Skeletal muscle satellite cell (primary cell): ENCODE data around the gene TBC1D19.
A peak's percentile ranks its signal among the peaks of the same experiment; 100 is the strongest.

ENCODE experiments used
- H3K27me3 ChIP-seq: 2 replicates; pipeline ENCODE4 v1.7.0; 2013; ENCODE audit warnings: low read length; ENCODE audit not compliant: control insufficient read depth, insufficient read depth
- H3K36me3 ChIP-seq: 2 replicates; pipeline ENCODE4 v1.7.0; 2013; ENCODE audit warnings: mild to moderate bottlenecking, control low read depth, low read length; ENCODE audit not compliant: insufficient read depth
- H3K4me1 ChIP-seq: 2 replicates; pipeline ENCODE4 v1.7.0; 2013; ENCODE audit warnings: low read length; ENCODE audit not compliant: control insufficient read depth, insufficient read depth
- H3K4me2 ChIP-seq: 2 replicates; pipeline ENCODE4 v1.7.0; 2013; ENCODE audit warnings: mild to moderate bottlenecking, low read length
- H3K4me3 ChIP-seq: 2 replicates; pipeline ENCODE4 v1.7.0; 2013; ENCODE audit warnings: low read length
- H3K9ac ChIP-seq: 2 replicates; pipeline ENCODE4 v1.7.0; 2013; ENCODE audit warnings: mild to moderate bottlenecking, low read depth, low read length, moderate library complexity
- H3K9me3 ChIP-seq: replicated peaks from 2 replicates; pipeline ENCODE4 v1.7.0; 2013; ENCODE audit warnings: mild to moderate bottlenecking, control low read depth, low read length

TBC1D19 gene

GRCh38 chr4:26763063-26763462 is 179.2 kb downstream of the TBC1D19 start:
- H3K36me3 ChIP-seq: peaks cover 56% of the 10 kb centered on the region
- no peak overlapping the region for H3K4me3 ChIP-seq
- H3K4me2 ChIP-seq: no peak overlapping the region
- H3K27me3 ChIP-seq: no peaks in the 10 kb centered on the region
- H3K9ac ChIP-seq: no peak overlapping the region
- no peaks in the 10 kb centered on the region for H3K9me3 ChIP-seq
- H3K4me1 ChIP-seq: peaks cover 3% of the 10 kb centered on the region

DNA sequence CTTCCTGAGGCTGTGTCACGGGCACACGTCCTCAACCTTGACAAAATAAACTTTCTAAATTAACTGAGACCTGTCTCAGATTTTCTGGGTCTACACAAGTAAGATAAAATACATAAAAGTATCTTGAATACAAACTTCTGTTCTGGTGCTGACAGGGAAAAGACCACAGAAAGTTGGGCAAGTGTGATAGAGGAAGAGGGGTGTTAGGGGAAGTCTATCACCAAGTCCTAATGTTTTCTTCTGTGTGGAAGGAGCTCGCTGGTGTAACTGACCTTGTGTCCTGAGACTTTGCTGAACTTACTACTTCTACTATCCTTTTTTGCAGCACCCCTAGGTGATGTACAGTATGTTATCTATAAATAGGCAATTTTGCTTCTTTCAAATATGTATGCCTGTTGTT is 179.8 kb downstream of the TBC1D19 start:
- H3K9ac ChIP-seq: no peak overlapping the region
- H3K4me1 ChIP-seq: peaks cover 3% of the 10 kb centered on the region
- H3K4me3 ChIP-seq: no peak overlapping the region
- H3K36me3 ChIP-seq: peaks cover 56% of the 10 kb centered on the region
- H3K9me3 ChIP-seq: no peaks in the 10 kb centered on the region
- no peaks in the 10 kb centered on the region for H3K27me3 ChIP-seq
- no peak overlapping the region for H3K4me2 ChIP-seq

GRCh38 chr4:26764231-26764630 is 180.3 kb downstream of the TBC1D19 start:
- Histone ChIP-seq H3K4me1 (peaks cover 3% of the 10 kb centered on the region), H3K36me3 (peaks cover 56% of the 10 kb centered on the region), H3K27me3 (no peaks in the 10 kb centered on the region), H3K4me2 (no peak overlapping the region), H3K4me3 (no peak overlapping the region), H3K9ac (no peak overlapping the region), H3K9me3 (no peaks in the 10 kb centered on the region)

DNA sequence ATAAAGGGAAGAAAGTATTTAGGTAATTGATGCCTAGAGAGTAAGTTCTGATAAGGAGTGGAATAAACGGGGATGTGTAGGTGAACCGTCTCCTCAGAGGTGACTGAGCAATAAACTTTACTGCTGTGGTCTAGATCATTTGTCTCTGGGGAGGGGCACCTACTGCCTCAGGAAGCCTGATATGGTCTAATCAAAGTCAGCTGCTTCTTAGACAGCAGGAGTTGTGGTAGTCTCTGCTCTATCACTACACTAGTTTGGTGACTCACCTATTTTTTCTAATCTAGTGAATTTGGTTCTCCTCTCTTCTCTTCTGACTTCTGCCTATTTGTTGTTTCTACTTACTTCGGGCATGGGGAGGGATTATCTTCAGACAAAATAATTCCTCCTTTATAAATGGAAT is 181.6 kb downstream of the TBC1D19 start:
- Histone ChIP-seq H3K4me3 (no peak overlapping the region), H3K4me1 (peaks cover 3% of the 10 kb centered on the region), H3K4me2 (no peak overlapping the region), H3K27me3 (no peaks in the 10 kb centered on the region), H3K9me3 (no peaks in the 10 kb centered on the region), H3K36me3 (peaks cover 62% of the 10 kb centered on the region), H3K9ac (no peak overlapping the region)

DNA sequence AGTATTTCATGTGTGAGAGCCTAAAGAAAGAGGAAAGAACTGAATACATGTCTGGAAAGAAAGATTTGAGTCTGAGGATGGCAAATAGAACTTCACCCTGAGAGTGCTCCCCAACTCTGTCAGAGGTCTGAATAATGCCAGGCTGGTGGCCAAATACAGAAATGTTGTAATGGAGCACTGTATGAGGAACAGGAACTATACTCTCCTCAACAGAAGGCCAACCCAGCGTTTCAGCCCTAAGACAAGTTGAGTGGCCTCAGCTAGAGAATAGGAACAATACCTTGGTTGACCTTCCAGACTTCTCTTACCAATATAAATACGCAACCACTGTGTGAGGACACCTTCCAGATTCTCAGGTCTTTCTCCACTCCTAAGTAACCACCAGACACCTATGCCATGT is 182.3 kb downstream of the TBC1D19 start:
- Histone ChIP-seq H3K4me1 (peaks cover 3% of the 10 kb centered on the region), H3K9me3 (no peaks in the 10 kb centered on the region), H3K27me3 (no peaks in the 10 kb centered on the region), H3K4me2 (no peak overlapping the region), H3K4me3 (no peak overlapping the region), H3K9ac (no peak overlapping the region), H3K36me3 (peaks cover 68% of the 10 kb centered on the region)

GRCh38 chr4:26772096-26772873 is 188.4 kb downstream of the TBC1D19 start:
- H3K36me3 ChIP-seq: peaks cover 63% of the 10 kb centered on the region
- no peaks in the 10 kb centered on the region for H3K27me3 ChIP-seq
- H3K9me3 ChIP-seq: no peaks in the 10 kb centered on the region

GRCh38 chr4:26779224-26779623 is 195.3 kb downstream of the TBC1D19 start:
- Histone ChIP-seq H3K36me3 (peaks cover 53% of the 10 kb centered on the region), H3K4me3 (no peak overlapping the region), H3K9ac (no peak overlapping the region), H3K4me1 (peaks cover 38% of the 10 kb centered on the region), H3K9me3 (no peaks in the 10 kb centered on the region), H3K27me3 (no peaks in the 10 kb centered on the region), H3K4me2 (no peak overlapping the region)

More at GRCh38 chr4:26772096-26772873, 188.4 kb downstream of the TBC1D19 start:
- Histone ChIP-seq H3K9ac (no peak overlapping the region), H3K4me1 (no peaks in the 10 kb centered on the region), H3K4me2 (no peak overlapping the region), H3K4me3 (no peak overlapping the region)

DNA sequence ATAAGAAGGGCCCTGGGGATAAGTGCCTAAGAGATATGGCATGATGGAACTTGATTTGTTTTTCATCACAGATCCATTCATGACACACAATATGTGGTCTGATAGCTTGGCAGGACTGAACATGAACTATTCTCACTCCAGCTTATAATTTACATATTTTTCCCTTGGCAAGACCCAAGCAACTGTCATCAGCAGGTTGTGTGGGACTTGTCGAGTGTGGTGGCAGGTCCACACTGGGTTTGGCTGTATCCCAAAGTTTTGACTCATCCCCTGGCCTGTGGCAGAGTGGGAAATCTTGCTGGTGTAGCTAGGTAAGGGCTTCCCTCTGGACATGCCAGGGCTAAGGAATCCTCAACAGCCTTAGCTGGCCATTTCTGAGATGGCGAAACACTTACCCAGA is 195.8 kb downstream of the TBC1D19 start:
- Histone ChIP-seq H3K9me3 (no peaks in the 10 kb centered on the region), H3K36me3 (peaks cover 49% of the 10 kb centered on the region), H3K27me3 (no peaks in the 10 kb centered on the region), H3K4me2 (no peak overlapping the region), H3K4me1 (peaks cover 38% of the 10 kb centered on the region), H3K4me3 (no peak overlapping the region), H3K9ac (no peak overlapping the region)

- Histone ChIP-seq H3K4me2 (peak overlapping the region; percentile 4), H3K27me3 (no peaks in the 10 kb centered on the region), H3K9ac (no peak overlapping the region), H3K4me1 (peaks cover 38% of the 10 kb centered on the region), H3K9me3 (no peaks in the 10 kb centered on the region), H3K36me3 (peaks cover 47% of the 10 kb centered on the region), H3K4me3 (no peak overlapping the region)
Observed at GRCh38 chr4:26780539-26780938, 196.7 kb downstream of the TBC1D19 start.

- no peak overlapping the region for H3K9ac ChIP-seq
- peaks cover 41% of the 10 kb centered on the region for H3K36me3 ChIP-seq
- H3K4me1 ChIP-seq: peaks cover 40% of the 10 kb centered on the region
- H3K9me3 ChIP-seq: no peaks in the 10 kb centered on the region
- no peaks in the 10 kb centered on the region for H3K27me3 ChIP-seq
- H3K4me3 ChIP-seq: no peak overlapping the region
- H3K4me2 ChIP-seq: peak overlapping the region; percentile 40
Observed at GRCh38 chr4:26782168-26782829, 198.4 kb downstream of the TBC1D19 start.

DNA sequence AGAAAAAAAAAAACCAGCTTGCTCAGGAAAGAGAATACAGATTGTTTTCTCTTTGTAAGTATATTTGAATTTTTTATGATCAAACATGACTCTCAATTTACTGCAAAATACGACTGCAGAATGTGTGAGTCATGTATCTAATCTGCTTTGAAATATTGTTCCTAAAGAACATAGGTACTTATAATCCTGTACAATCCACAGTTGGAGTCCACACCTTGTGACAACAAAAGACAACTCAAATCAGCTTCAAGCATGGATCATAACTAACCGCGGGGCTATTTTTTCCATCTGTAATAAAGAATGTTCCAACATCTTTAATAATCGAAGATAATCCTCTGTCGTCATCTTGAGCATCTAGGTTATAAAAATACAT is 198.9 kb downstream of the TBC1D19 start:
- Histone ChIP-seq H3K9me3 (no peaks in the 10 kb centered on the region), H3K4me2 (no peak overlapping the region), H3K9ac (no peak overlapping the region), H3K36me3 (peaks cover 41% of the 10 kb centered on the region), H3K4me1 (peaks cover 45% of the 10 kb centered on the region), H3K27me3 (no peaks in the 10 kb centered on the region), H3K4me3 (no peak overlapping the region)
